ENCODE results near the gene MEIS1. TPM values are rescaled to one million over a fixed set of nuclear protein-coding genes. Genes with fewer than 3 reads are reported as not detected.

The MEIS1 gene
- total and polyA plus RNA-seq, 2 donors (not counting 3 experiments of a cell fraction or from before 2014, with no cell fraction given), result 10.0 to 26.5 TPM

DNA sequence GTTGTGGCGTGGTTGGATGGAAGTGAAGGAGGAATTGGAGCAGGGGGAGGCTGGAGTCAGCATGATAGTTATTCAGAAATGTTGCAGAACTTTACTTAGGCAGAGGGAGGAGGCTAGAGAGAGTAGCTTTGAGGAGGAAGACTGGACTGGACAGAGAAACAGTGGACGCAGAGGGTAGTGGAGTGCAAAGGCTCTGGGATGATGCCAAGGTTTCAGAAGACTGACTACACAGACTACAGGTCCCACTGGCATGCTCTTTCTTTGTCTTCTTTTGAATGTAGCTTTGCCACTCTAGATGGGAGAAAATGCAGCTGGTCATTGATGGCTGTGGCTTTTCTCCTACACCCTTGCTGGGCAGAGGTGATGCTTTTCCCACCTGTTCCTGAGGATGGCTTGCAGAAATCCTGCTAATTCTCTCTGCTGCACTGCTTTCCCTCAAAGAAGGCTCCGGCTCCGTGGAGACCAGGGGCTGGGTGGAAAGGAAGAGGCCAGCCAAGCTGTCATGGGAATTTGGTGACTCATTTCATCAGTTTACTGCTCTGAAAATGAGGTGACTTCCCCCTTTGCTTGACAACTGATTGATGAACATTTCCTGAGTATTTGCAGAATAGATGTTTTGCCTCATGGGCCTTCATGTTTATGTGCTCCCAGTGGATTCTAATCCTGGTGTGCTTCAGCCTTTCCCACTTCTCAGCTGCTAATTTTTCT lies 42.4 kb downstream of the MEIS1 start:
- ChIA-PET POLR2A (no interaction called here), CTCF (no interaction called here)
- no peaks in the 10 kb centered on the region for H3K9me1 ChIP-seq (replicated peaks; ENCODE audit: control insufficient read depth, extremely low read depth, insufficient read depth, low read length)
- BruUV-seq (replicated peaks), result no TSS peak
- dilution Hi-C loops (cut with MboI; ENCODE audit: extremely low pct_ligation_motif_present, low sequenced_read_pairs) (no loop called here), intact Hi-C loops (cut with micrococcal nuclease) (no loop called here)
- H3K4me3 ChIP-seq (replicated peaks in 1 of 3; ENCODE audit: insufficient read depth in 1 of 3, low read depth in 1 of 3, low read length in 3 of 3), result no peak overlapping the region
- no peaks in the 10 kb centered on the region for H3K79me2 ChIP-seq (ENCODE audit: control insufficient read depth, insufficient read depth, low read length)
- H3K27me3 ChIP-seq (ENCODE audit: control insufficient read depth in 2 of 2, insufficient read depth in 2 of 2, low read length in 2 of 2), result no peaks in the 10 kb centered on the region
- no peaks in the 10 kb centered on the region for H3K9me3 ChIP-seq (replicated peaks; ENCODE audit: control insufficient read depth, insufficient read depth, low read length)
- TF ChIP-seq, protein P1, sequence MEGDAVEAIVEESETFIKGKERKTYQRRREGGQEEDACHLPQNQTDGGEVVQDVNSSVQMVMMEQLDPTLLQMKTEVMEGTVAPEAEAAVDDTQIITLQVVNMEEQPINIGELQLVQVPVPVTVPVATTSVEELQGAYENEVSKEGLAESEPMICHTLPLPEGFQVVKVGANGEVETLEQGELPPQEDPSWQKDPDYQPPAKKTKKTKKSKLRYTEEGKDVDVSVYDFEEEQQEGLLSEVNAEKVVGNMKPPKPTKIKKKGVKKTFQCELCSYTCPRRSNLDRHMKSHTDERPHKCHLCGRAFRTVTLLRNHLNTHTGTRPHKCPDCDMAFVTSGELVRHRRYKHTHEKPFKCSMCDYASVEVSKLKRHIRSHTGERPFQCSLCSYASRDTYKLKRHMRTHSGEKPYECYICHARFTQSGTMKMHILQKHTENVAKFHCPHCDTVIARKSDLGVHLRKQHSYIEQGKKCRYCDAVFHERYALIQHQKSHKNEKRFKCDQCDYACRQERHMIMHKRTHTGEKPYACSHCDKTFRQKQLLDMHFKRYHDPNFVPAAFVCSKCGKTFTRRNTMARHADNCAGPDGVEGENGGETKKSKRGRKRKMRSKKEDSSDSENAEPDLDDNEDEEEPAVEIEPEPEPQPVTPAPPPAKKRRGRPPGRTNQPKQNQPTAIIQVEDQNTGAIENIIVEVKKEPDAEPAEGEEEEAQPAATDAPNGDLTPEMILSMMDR (IDR thresholded peaks at IDR 0.05; ENCODE audit: extremely low read depth in 1 of 2, insufficient read depth in 1 of 2, low read depth in 1 of 2, low read length in 2 of 2), result no peak
- TF ChIP-seq FOS (IDR thresholded peaks at IDR 0.05; ENCODE audit: borderline replicate concordance, insufficient read depth, low read length) (peak; percentile 48), JUN (IDR thresholded peaks at IDR 0.05; ENCODE audit: borderline replicate concordance, insufficient read depth, insufficient read length, low read depth) (peak; percentile 82), EZH2 (IDR thresholded peaks at IDR 0.05; ENCODE audit: borderline replicate concordance, low read depth, low read length, severe bottlenecking) (no peak)
- peak overlapping the region; percentile 33 for H3K4me2 ChIP-seq (ENCODE audit: insufficient read depth, low read length)
- no peak for FAIRE-seq
- no peak overlapping the region for H2AFZ ChIP-seq (ENCODE audit: low read depth, low read length)
- no peak overlapping the region for H3K9ac ChIP-seq (replicated peaks; ENCODE audit: extremely low read depth, insufficient read depth, low read length)
- H3K4me1 ChIP-seq (ENCODE audit: control insufficient read depth, extremely low read depth, insufficient read depth, low read length), result peaks cover 27% of the 10 kb centered on the region
- peaks cover 4 to 5% of the 10 kb centered on the region in 2 experiments for H3K36me3 ChIP-seq (ENCODE audit: control insufficient read depth in 2 of 2, extremely low read depth in 1 of 2, insufficient read depth in 2 of 2, low read length in 2 of 2)
- H4K20me1 ChIP-seq (replicated peaks; ENCODE audit: control insufficient read depth, extremely low read depth, insufficient read depth, low read length), result no peaks in the 10 kb centered on the region
- peak; percentile 41 for DNase-seq (ENCODE audit: low read depth, low spot score)
- H3K27ac ChIP-seq (ENCODE audit: insufficient read depth, low read depth, low read length), result peak overlapping the region; percentile 15

DNA sequence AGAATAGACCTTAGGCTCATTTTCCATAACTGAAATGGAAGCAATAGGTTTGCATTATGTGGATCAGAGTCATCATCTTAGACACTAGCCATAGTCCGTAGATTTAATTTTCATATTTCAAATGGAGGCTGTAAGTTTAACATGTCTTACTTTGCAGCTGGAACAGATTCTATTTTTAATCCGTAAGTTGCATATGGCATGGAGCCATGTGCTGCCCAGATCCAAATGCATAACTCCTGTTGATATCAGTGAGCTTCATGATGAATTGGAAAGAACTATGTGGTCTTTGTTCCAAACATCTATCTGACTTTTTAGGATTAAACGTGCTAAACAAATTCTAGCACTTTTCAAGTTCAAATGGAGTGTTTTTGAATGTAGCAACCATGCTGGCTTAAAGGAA lies 43.4 kb downstream of the MEIS1 start:
- no peak overlapping the region for H2AFZ ChIP-seq (ENCODE audit: low read depth, low read length)
- H3K9me1 ChIP-seq (replicated peaks; ENCODE audit: control insufficient read depth, extremely low read depth, insufficient read depth, low read length), result no peaks in the 10 kb centered on the region
- DNase-seq (ENCODE audit: low read depth, low spot score) (no peak), FAIRE-seq (no peak)
- H3K79me2 ChIP-seq (ENCODE audit: control insufficient read depth, insufficient read depth, low read length), result no peaks in the 10 kb centered on the region
- peaks cover 0 to 5% of the 10 kb centered on the region in 2 experiments for H3K36me3 ChIP-seq (ENCODE audit: control insufficient read depth in 2 of 2, extremely low read depth in 1 of 2, insufficient read depth in 2 of 2, low read length in 2 of 2)
- H3K27ac ChIP-seq (ENCODE audit: insufficient read depth, low read depth, low read length), result no peak overlapping the region
- no peak overlapping the region for H3K4me2 ChIP-seq (ENCODE audit: insufficient read depth, low read length)
- CTCF ChIA-PET, result interaction anchor here (1.3 to 1.7 kb wide), 2 partner anchors 11 to 49 kb away, joined by 3 to 4 read pairs; no protein-coding TSS in a partner anchor
- H3K4me3 ChIP-seq (replicated peaks in 1 of 3; ENCODE audit: insufficient read depth in 1 of 3, low read depth in 1 of 3, low read length in 3 of 3), result no peak overlapping the region
- no peak overlapping the region for H3K9ac ChIP-seq (replicated peaks; ENCODE audit: extremely low read depth, insufficient read depth, low read length)
- no peaks in the 10 kb centered on the region for H3K27me3 ChIP-seq (ENCODE audit: control insufficient read depth in 2 of 2, insufficient read depth in 2 of 2, low read length in 2 of 2)
- H4K20me1 ChIP-seq (replicated peaks; ENCODE audit: control insufficient read depth, extremely low read depth, insufficient read depth, low read length), result no peaks in the 10 kb centered on the region
- intact Hi-C loops (cut with micrococcal nuclease) (no loop called here), dilution Hi-C loops (cut with MboI; ENCODE audit: extremely low pct_ligation_motif_present, low sequenced_read_pairs) (no loop called here)
- H3K9me3 ChIP-seq (replicated peaks; ENCODE audit: control insufficient read depth, insufficient read depth, low read length), result no peaks in the 10 kb centered on the region
- no TSS peak for BruUV-seq (replicated peaks)
- POLR2A ChIA-PET, result no interaction called here
- TF ChIP-seq, protein P1 (IDR thresholded peaks at IDR 0.05; ENCODE audit: extremely low read depth in 1 of 2, insufficient read depth in 1 of 2, low read depth in 1 of 2, low read length in 2 of 2), result no peak
- TF ChIP-seq POLR2A (IDR thresholded peaks at IDR 0.05; ENCODE audit: low read depth, low read length), result no peak
- TF ChIP-seq POLR2AphosphoS5 (IDR thresholded peaks at IDR 0.05; ENCODE audit: insufficient read depth, low read depth, low read length), result no peak
- no peak for TF ChIP-seq GATA2 (IDR thresholded peaks at IDR 0.05; ENCODE audit: insufficient read depth, insufficient read length, low read depth, low read length)
- no peak for TF ChIP-seq FOS (IDR thresholded peaks at IDR 0.05; ENCODE audit: borderline replicate concordance, insufficient read depth, low read length)
- TF ChIP-seq MYC (IDR thresholded peaks at IDR 0.05; ENCODE audit: low read depth, low read length), result no peak
- no peak for TF ChIP-seq EZH2 (IDR thresholded peaks at IDR 0.05; ENCODE audit: borderline replicate concordance, low read depth, low read length, severe bottlenecking)
- TF ChIP-seq, protein P2, sequence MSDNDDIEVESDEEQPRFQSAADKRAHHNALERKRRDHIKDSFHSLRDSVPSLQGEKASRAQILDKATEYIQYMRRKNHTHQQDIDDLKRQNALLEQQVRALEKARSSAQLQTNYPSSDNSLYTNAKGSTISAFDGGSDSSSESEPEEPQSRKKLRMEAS (IDR thresholded peaks at IDR 0.05; ENCODE audit: insufficient read depth, insufficient read length), result no peak
- no peak for TF ChIP-seq JUN (IDR thresholded peaks at IDR 0.05; ENCODE audit: borderline replicate concordance, insufficient read depth, insufficient read length, low read depth)
- H3K4me1 ChIP-seq (ENCODE audit: control insufficient read depth, extremely low read depth, insufficient read depth, low read length), result peaks cover 27% of the 10 kb centered on the region

Data from endothelial cell of umbilical vein (primary cell).